Dermis microvascular lymphatic vessel endothelial cell (primary cell): Measurements from ENCODE around the gene AAR2. TPM values are rescaled to one million over a fixed set of nuclear protein-coding genes. Genes with fewer than 3 reads are reported as not detected.
A peak's percentile ranks its signal among the peaks of the same experiment; 100 is the strongest.

Experiments
- DNase-seq, 2 donors: peaks; one replicate each; pipeline versions ENCODE4 v3.0.0 to v3.0.0-alpha.2; 2010; ENCODE audit warnings: low read depth in 2 of 2
- total RNA-seq: library from RNA; depleted of rRNA; stranded (reverse); fragments of >200 nt; gene quantifications from 2 replicates; pipeline ENCODE4 v1.2.1, GENCODE V29; 2014

The AAR2 gene
- total RNA-seq, 1 donor from 2014 or later, result 20.0 TPM

DNA sequence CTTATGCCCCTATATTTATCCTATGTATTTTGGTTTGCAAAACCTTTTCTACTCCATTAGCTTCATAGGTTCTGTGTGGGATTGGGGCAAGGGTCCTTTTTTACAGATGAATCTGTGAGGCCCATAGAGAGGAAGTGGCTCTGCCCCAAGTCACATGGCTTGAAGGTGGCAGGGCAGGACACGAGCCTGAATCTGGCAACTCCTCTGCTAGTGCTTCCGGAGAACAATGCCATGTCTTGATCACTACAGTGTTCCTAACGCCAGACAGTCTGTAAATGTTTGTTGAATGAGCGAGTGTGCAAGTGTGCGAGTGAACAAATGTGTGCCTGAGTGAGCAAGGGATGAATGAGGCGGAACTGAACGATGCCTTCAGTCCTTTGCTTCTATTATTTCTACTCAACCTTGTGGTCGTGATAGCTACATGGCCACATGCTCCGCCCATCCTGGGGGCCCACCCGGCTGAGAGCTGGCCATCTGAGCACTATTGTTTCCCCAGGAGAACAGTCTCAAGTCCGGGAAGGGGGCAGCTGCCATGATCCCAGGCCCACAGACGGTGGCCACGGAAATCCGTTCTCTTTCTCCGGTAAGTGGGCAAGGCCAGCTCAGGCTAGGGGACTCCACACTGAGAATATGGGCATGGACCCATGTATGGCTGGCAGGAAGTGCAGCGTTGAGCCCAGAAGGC is 17.8 kb upstream of the AAR2 start:
- DNase-seq, result no peak

DNA sequence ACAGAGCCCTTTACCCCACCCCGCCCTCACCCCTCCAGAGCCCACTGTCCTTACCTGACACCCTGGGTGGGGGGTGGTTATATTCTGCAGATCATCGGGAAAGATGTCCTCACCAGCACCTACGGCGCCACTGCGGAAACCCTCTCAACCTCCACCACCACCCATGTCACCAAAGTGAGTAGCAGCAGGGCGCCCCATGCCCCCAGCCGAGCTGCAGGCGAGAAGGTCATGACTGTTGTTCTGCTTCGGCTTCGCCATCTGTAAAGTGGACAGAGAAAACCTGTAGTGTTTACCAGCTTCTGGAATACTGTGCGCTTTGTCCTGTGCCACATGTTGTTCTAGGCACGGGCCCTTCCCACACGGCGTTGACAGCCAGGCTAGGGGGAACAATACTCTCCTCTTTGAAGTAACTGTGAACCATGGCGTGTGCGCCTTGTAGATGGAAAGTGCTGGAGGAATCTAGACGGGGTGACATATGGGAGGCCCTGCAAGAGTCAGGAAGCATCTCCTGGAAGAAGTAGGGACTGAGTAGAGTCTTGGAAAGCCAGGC is 16.5 kb upstream of the AAR2 start:
- no peak for DNase-seq

DNA sequence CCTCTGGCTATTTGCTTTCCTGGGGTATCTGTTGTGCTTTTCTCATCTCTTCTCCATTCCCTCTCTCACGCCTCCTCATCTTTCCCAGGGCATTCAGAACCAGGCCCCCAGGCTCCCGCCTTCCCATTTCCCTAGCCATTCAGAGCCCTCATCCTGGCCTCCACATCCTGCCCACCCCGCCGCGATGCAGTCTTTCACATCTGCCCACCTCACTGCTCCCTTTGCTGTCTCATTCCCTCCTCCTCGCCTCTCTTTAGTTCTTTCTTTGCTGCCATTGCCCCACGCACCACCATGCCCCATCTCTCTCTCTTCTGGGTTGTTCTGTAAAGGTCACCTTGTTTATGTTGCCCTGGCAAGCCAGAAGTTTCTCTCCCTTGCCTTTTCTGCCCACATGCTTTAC is 10.6 kb upstream of the AAR2 start:
- DNase-seq, result no peak

DNA sequence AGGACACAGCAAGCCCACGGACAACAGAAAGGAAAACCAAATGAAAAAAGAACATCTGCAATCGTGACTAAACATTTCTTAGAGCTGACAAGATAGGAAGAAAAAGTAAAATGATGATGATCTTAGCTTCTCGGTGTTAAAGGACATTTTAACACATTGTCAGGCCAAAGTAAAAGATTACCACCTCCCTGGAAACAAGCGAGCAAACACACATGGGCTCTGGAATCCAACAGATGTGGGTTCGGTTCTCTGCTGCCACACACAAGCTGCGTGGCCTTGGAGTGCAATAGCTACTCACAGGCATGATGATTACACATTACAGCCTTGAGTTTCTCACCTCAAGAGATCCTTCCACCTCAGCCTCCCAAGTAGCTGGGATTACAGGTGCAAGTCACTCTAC is 7.5 kb upstream of the AAR2 start:
- no peak for DNase-seq

DNA sequence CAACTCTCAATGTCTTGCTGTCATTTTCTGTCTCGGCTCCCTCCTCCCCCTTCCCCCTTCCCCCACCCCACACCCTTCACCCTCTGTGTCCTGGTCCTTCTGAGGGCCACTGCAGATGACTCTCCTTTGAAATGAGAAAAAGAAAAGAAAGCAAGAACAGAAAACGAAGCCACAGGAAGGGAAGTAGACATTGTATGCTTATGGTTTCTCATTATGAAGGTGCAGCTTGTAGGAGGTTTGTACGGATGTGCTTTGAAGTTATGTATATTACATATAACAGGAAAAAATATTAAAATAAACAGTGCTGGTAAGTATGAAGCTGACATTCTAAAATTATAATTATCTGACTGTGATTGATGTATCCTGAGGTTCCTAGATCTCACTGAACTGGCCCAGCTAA is 6.3 kb upstream of the AAR2 start:
- DNase-seq, result no peak

DNA sequence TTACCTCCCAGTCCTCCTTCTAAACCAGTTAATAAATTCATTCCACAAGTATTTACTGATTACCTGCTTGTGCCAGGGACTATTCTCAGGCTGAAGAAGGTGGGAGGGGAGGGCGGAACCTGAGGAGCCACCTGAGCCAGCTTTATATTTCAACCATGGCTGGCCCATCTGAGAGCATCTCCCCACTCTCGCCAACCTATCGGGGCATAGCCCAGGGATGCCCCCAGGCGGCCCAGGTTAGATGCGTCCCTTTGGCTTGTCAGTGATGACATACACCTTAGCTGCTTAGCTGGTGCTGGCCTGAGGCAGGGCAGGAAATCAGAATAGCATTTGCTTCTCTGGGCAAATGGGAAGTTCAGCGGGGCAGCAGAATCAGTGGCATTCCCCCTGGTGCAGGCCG is 4.9 kb upstream of the AAR2 start:
- DNase-seq, result no peak

DNA sequence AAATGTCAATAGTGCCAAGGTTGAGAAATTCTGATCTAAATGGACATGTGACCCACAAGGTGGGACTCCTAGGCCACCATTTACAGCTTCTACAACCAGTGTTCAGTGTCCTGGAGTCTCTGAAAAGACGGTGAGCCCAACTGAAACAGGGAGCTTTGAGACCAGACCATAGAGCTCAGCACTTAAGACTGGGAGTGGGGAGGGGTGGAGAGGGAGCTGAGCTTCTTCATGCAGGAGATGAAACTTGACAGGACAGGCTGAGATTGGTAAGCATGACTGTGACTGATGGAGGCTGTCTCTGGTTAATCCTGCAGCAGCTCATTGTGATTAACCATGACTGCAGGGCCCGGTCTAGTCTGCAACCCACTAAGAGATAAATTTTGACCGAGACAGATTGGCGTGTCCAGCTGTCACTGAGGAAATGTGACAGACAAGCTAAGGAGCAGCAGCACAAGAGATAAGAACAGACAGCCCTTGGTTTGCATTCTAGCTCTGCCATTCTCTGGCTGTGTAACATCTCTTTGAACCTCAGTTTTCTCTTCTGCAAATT is 1.4 kb upstream of the AAR2 start:
- DNase-seq, result no peak

DNA sequence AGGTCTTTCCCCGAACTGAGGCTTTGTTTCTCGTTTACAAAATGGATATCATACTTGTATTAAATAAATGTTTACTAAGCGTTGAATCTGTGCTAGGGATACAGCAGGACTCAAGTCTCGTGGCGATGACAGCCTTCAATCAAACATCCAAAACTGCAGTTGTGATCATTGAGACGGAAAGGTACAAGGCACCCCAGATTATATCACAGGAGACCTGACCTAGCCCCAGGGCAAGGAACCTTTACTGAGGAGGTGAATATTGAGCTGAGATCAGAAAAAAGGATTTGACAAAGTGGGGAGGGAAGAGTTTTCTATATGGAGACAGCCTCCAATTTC is 476 bp downstream of the AAR2 start:
- peak in 1 of 2 donors; percentile 6 for DNase-seq

DNA sequence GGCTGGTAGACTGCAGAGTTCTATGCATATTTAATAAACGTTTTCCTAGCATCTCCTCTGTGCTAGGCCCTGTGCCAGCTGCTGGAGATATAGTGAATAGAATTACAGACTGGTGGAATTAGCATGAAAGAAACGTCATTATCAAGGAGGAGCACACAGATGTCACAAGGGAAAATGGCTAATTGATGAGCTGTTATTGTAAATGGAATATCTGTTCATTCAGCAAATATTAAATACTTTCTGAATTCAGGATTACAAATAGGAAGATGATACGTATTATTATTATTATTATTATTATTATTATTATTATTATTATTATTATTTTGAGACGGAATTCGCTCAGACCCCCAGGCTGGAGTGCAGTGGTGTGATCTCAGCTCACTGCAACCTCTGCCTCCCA is 1.2 kb downstream of the AAR2 start:
- DNase-seq, result no peak

DNA sequence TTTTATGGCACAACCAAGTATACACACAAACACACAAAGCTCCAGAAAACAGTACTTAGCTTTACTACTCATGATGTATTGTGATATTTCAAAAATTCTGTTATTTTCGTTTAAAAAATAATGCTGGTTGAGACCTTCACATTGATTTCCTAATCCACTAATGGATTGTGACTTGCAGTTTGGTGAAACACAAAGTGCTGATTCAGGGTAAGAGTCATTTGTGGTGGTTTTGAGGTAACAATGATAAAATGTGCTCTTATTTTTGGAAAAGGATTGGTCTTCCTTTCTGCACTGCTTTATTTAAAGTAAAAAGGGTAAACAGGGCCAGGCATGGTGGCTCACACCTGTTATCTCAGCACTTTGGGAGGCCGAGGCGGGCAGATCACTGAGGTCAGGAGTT is 1.9 kb downstream of the AAR2 start:
- no peak for DNase-seq

DNA sequence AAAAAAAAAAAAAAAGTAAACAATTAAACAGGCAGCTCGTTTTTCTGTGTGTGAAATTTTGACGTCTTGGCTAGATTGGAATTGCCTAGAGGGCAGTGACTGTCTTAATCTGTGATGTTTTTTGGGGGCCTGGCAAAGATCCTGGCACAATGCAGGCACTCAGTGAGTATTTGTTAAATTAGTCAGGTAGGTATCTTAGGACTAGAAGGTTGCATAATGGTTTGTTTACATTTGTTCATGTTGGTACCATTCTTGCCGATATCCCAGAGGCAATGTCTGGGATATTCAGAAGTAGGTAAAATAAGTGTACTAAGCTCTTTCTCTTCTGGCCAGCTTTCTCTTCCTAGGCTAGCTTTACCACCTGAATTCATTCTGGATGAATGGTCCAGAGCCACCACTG is 2.5 kb downstream of the AAR2 start:
- no peak for DNase-seq

DNA sequence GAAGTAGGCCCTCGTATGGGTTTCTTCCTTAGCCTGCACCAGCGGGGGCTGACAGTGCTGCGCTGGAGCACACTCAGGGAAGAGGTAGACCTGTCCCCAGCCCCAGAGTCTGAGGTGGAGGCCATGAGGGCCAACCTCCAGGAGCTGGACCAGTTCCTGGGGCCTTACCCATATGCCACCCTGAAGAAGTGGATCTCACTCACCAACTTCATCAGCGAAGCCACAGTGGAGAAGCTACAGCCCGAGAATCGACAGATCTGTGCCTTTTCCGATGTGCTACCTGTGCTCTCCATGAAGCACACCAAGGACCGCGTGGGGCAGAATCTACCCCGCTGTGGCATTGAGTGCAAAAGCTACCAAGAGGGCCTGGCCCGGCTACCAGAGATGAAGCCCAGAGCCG is 3.8 kb downstream of the AAR2 start:
- DNase-seq, result no peak

DNA sequence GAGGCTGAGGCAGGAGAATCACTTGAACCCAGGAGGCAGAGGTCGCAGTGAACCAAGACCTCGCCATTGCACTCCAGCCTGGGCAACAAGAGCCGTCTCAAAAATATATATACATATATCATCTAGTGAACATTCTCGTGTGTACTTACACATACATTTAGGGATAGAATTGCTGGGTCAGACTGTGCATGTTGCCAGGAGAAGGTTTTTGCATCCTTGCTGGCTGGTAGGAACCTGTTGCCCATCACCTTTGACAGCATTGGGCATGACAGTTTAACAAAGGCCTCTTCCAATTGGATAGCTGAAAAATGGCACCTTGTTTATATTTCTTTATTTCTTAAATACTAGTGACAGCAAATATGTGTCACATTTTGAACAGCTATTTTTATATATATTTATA is 5.4 kb downstream of the AAR2 start:
- DNase-seq, result no peak

DNA sequence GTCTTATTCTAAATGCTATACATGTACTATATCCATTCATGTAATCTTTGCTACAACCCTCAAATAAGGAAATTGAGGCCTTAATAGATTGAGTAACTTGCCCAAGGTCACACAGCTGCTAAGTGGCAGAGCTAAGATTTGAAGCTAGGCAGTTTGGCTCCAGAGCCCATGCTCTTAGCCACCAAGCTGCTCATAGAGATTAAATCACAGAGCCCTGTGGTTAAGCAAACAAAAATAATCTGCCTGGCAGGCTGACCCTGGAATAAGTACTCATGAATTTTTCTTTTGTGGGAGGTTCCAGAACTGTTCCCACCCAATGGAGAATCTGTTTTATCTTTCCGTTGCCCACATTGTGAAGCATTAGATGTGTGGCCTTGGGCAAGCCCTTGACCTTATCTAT is 7.4 kb downstream of the AAR2 start:
- no peak for DNase-seq

DNA sequence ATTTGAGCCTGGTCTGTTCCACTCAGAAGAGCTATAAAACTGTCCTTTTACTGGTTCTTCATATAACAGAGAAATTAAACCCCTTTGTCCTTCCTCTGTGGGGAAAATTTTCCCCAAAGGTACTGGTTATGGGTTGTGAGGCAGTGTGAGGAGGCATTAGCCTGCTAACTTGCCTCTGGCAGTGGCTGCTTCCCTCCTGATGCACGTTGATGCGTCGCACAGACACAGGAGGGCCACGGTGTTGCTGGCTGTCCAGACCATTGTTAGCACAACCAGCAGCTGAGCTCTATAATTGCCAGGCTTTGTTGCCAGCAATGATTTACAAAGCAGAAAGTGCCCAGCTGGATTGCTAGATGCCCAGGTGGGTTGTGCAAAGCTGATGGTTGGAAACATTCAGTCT is 10.1 kb downstream of the AAR2 start:
- no peak for DNase-seq

DNA sequence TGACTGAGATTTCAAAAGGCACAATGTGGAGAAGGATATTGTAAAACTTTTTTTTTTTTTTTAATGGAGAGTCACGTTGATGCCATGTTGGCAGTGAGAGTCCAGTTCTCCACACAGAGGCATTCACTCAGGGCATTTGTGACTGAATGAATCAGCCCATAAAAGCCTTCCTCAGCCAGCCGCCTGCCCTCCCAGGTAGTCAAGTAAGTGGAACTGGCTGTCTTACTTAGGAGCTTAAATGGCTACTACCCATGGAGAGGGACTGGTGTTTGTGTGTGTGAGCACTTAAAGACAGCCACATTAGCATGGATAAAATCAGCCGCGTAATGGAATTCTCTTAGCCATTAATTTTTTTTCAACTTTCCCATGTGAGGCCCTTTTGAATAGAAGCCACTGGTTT is 12.6 kb downstream of the AAR2 start:
- DNase-seq, result no peak

DNA sequence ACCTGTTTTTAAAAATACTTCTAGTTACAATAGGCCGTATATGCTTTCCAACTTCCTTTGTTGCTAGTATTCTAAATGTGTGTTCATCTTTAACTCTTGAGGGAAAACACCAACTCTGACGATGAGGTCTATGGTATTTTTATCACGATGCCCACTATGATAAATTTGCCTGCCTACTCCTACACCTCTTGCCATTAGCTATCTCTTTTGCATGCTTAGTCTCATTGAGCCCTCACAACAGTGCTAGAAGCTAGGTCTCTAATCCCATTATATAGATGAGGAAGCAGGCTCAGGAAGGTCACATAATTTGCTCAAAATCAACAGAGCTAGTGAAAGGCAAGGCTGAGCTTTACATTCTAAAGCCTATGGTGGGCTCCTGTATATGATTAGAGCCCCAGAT is 13.2 kb downstream of the AAR2 start:
- DNase-seq, result no peak

DNA sequence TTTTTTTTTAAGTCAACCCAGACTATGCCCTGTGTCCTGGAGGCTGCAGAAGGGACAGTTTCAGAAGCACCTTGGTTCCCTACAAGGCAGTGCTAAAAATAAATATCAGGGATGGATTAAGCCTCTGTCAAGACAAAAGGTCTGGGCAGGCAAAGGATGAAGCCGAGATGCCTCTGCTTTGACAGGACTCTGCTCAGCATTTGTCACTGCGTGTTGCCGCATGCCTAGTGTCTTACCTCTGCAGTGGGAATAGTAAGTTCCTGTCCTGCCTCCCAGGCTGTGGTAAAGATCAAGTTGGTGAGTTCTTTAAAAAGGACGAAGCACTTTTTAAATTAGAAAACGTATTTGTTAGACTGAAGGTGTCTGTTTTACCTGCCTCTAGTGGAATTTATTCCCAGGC is 15.1 kb downstream of the AAR2 start:
- DNase-seq, result no peak

DNA sequence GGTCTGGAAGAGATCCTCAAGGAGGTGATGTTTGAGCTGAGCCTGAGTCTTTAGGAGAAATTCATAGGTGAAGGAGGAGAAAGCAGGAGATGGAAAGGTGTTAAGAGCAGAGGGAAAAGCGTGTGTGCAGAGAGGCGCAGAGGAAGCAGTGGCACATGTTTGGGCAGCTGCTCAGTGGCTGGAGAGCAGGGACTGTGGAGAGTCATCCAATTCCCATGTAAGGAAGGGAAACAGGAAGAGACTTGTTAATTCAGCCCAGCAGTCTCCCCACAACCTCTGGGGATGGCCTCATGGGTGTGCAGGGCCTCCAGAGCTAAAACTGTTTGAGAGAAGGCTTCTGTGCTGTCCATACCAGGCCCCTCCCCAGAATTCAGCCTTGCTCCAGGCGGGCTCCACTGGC is 16.2 kb downstream of the AAR2 start:
- DNase-seq, result no peak

DNA sequence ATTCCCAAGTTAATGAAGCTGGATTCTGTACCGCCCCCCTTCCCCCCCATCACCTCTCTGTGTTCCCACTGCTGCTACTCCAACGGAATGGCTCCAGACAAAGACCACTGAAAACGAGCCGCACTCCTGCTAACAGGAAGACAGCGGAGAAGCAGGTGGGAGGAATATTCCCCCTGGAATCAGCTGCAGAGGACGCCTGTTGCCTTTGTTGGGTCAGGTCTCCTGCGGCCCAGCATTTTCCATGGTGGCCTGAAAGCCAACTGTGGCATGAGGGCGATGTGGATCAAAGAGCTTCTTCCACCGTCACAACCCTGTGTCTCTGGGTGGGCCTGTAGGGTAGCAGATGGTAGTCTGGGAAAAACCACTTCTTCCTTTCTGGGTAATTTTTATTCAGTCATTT is 16.8 kb downstream of the AAR2 start:
- no peak for DNase-seq

DNA sequence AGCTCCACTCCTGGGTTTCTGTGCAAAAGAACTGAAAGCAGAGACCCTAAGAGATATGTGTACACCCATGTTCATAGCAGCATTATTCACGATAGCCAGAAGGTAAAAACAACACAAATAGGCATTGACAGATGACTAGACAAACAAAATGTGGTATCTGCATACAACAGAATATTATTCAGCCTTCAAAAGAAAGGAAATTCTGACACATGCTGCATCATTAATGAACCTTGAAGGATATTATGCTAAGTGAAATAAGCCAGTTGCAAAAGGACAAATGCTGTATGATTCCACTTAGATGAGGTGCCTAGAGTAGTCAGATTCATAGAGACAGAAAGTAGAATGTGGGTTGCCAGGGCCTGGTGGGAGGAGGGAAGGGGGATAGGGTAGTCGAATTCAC is 17.8 kb downstream of the AAR2 start:
- DNase-seq, result no peak

DNA sequence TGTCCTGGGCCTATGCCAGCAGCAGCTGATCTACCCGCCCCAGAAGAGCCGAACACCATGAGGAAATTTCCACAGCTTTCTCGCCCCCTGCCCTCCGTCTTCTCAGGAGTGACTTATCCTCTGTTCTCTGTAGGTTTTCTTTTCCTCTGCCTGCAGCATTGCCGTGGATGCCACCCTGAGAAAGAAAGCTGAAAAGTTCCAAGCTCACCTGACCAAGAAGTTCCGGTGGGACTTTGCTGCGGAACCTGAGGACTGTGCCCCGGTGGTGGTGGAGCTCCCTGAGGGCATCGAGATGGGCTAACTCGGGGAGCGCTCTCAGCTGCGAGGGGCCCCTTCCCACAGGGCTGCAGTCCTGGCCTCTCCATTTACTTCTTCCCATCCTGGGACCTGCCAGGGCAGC is 19.2 kb downstream of the AAR2 start:
- DNase-seq, result no peak

DNA sequence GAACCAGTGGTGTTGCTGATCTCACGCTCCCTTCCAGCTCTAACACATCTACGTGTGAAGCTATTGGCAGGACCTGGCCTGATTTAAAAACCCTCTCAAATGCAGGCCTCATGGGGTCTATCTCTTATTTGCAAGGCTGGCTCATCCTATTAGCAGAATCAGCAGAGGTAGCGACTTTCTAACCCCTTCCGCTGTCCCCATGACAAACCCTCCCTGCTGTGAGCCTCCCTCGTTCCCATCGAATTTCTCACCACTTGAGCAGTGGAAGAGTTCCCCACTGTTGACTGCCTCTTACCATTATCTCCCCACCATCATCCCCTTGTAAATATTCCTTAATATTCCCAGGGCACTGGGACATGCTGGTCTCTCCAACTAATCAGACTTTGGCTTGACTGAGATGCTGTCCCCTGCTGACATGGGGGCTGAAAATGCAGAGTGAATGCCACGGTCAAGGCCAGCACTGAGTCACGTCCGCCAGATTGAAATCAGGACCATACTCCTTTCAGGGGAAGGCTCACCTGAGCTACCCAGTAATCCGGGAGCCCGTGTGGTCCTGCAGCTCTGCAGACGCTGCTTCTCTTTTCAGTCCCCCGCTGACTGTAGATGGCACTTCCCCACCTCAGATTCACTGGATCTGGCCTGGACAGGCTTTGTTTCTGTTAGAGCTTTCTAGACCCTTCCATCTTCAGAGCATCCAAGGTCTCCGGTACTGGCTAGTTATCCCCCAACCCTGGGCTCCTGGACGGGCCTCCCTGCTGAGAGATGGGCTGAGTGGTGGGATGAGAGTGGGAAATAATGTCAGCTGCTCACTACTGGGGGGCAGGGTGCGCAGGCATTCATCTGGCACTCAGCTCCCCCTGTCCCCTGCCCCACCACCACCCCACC is 23.1 kb downstream of the AAR2 start:
- DNase-seq, result no peak
